HepG2 (cell line): ENCODE results near the gene LCAT. TPM values are rescaled to one million over a fixed set of nuclear protein-coding genes. Genes with fewer than 3 reads are reported as not detected.

Experiments used
- ARNT ChIP-seq: fragments of 450-650 bp; IDR thresholded peaks from 2 replicates; pipeline ENCODE4 v1.6.1; 2017
- ETV6 ChIP-seq: sonication (generic); formaldehyde crosslinking; conservative IDR thresholded peaks from 2 replicates; pipeline ENCODE4 v1.4.0; 2020; ENCODE audit warnings: missing genetic modification reagents
- GATAD1 ChIP-seq: IDR thresholded peaks from 2 replicates; pipeline ENCODE4 v1.6.1; 2016; ENCODE audit warnings: missing genetic modification reagents, missing compliant biosample characterization
- GTF3A ChIP-seq: sonication (generic); formaldehyde crosslinking; conservative IDR thresholded peaks from 2 replicates; pipeline ENCODE4 v1.4.0; 2020; ENCODE audit warnings: mild to moderate bottlenecking, missing genetic modification reagents
- KLF6 ChIP-seq: IDR thresholded peaks from 2 replicates; pipeline ENCODE4 v1.8.0; 2016; ENCODE audit warnings: missing biosample characterization, missing genetic modification reagents
- MAZ ChIP-seq, 2 experiments: sonication (generic) in 1 of 2; formaldehyde crosslinking in 1 of 2; IDR thresholded peaks; 2 replicates each; pipeline versions ENCODE4 v1.5.0 to v1.6.1; 2012 to 2020; ENCODE audit warnings: low read depth in 2 of 2, mild to moderate bottlenecking in 2 of 2, borderline replicate concordance in 1 of 2, improper control_type of control experiment in 1 of 2, low read length in 1 of 2, missing genetic modification reagents in 1 of 2, moderate library complexity in 1 of 2
- NFE2L1 ChIP-seq: sonication (generic); formaldehyde crosslinking; IDR thresholded peaks from 2 replicates; pipeline ENCODE4 v1.4.0; 2020; ENCODE audit warnings: missing genetic modification reagents, mild to moderate bottlenecking, borderline replicate concordance
- PAX8 ChIP-seq: sonication (generic); formaldehyde crosslinking; IDR thresholded peaks from 2 replicates; pipeline ENCODE4 v1.8.0; 2022; ENCODE audit warnings: mild to moderate bottlenecking, missing genetic modification reagents, borderline replicate concordance
- RBM22 ChIP-seq: fragments of 200-400 bp; formaldehyde crosslinking; optimal IDR thresholded peaks from 2 replicates; pipeline ENCODE3; 2017; ENCODE audit warnings: mild to moderate bottlenecking, low read length, moderate library complexity
- U2AF2 ChIP-seq: fragments of 200-400 bp; formaldehyde crosslinking; IDR thresholded peaks from 2 replicates; pipeline ENCODE4 v1.6.1; 2017; ENCODE audit warnings: low read depth, mild to moderate bottlenecking, low read length
- YY1 ChIP-seq: IDR thresholded peaks from 2 replicates; pipeline ENCODE4 v1.6.1; 2011; ENCODE audit warnings: low read length, low read depth, moderate library complexity, mild to moderate bottlenecking; ENCODE audit not compliant: insufficient read depth, insufficient replicate concordance
- ZMAT3 ChIP-seq: sonication (generic); formaldehyde crosslinking; conservative IDR thresholded peaks from 2 replicates; pipeline ENCODE4 v1.7.0; 2021; ENCODE audit warnings: missing genetic modification reagents
- ZNF501 ChIP-seq: sonication (generic); formaldehyde crosslinking; IDR thresholded peaks from 2 replicates; pipeline ENCODE4 v1.5.1; 2020; ENCODE audit warnings: mild to moderate bottlenecking, moderate library complexity, missing genetic modification reagents
- ZNF570 ChIP-seq: sonication (generic); formaldehyde crosslinking; IDR thresholded peaks from 2 replicates; pipeline ENCODE4 v1.4.0; 2020; ENCODE audit warnings: mild to moderate bottlenecking, missing genetic modification reagents, borderline replicate concordance
- polyA plus RNA-seq, 8 experiments: library from polyadenylated mRNA; depleted of rRNA in 3 of 8; stranded (reverse) in 7 of 8; unstranded in 1 of 8; fragments of >200 nt; fragmentation: Illumina TruSeq in 4 of 8; extraction: Trizol in 4 of 8; gene quantifications; 2 replicates each; pipeline versions ENCODE4 v1.2.1 to v1.2.3, GENCODE V29; 2011 to 2016; ENCODE audit warnings: low read depth in 4 of 8, missing spikeins in 1 of 8, mixed read lengths in 1 of 8; ENCODE audit not compliant: insufficient read depth in 1 of 8
- total RNA-seq, 5 experiments: library from RNA; depleted of rRNA; stranded (reverse); fragments of >200 nt; fragmentation: Illumina TruSeq; extraction: Trizol; gene quantifications; 2 replicates each; pipeline ENCODE4 v1.2.3, GENCODE V29; 2016; ENCODE audit warnings: low read depth in 1 of 5
- TF ChIP-seq, protein P1 (sequence below): sonication (generic); formaldehyde crosslinking; IDR thresholded peaks from 2 replicates; pipeline ENCODE4 v1.9.0; 2022; ENCODE audit warnings: missing genetic modification reagents, mild to moderate bottlenecking, borderline replicate concordance
- TF ChIP-seq, protein P2 (sequence below): sonication (generic); formaldehyde crosslinking; IDR thresholded peaks from 2 replicates; pipeline ENCODE4 v1.4.0; 2020; ENCODE audit warnings: mild to moderate bottlenecking, missing genetic modification reagents
- TF ChIP-seq, protein P3 (sequence below): sonication (generic); formaldehyde crosslinking; IDR thresholded peaks from 2 replicates; pipeline ENCODE4 v1.4.0; 2020; ENCODE audit warnings: missing genetic modification reagents

Gene LCAT
- total and polyA plus RNA-seq, 2 of the 13 experiments (the other 11 are each of a cell fraction or from before 2014, with no cell fraction given), result 36.1 to 38.9 TPM

- TF ChIP-seq MAZ (IDR thresholded peaks at IDR 0.05; ENCODE audit: borderline replicate concordance, low read depth, low read length) (no peak), MAZ (CRISPR knock-in tag; IDR thresholded peaks at IDR 0.05; ENCODE audit: low read depth) (peak; percentile 73; the same call in 1 of the 2 replicates), RBM22 (no peak), GTF3A (CRISPR knock-in tag) (0 out of 2 replicates have a peak, but pooled peaks have one; percentile 25), ZNF570 (CRISPR knock-in tag) (0 out of 2 replicates have a peak, but pooled peaks have one; percentile 13), KLF6 (CRISPR knock-in tag) (0 out of 2 replicates have a peak, but pooled peaks have one; percentile 25), ZMAT3 (CRISPR knock-in tag) (peak; percentile 54), PAX8 (CRISPR knock-in tag) (0 out of 2 replicates have a peak, but pooled peaks have one; percentile 21), ARNT (no peak), YY1 (no peak), NFE2L1 (CRISPR knock-in tag) (no peak), U2AF2 (no peak), GATAD1 (CRISPR knock-in tag) (no peak), ZNF501 (CRISPR knock-in tag) (0 out of 2 replicates have a peak, but pooled peaks have one; percentile 8), ETV6 (no peak)
- TF ChIP-seq, protein P1, sequence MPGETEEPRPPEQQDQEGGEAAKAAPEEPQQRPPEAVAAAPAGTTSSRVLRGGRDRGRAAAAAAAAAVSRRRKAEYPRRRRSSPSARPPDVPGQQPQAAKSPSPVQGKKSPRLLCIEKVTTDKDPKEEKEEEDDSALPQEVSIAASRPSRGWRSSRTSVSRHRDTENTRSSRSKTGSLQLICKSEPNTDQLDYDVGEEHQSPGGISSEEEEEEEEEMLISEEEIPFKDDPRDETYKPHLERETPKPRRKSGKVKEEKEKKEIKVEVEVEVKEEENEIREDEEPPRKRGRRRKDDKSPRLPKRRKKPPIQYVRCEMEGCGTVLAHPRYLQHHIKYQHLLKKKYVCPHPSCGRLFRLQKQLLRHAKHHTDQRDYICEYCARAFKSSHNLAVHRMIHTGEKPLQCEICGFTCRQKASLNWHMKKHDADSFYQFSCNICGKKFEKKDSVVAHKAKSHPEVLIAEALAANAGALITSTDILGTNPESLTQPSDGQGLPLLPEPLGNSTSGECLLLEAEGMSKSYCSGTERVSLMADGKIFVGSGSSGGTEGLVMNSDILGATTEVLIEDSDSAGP (CRISPR knock-in tag), result 0 out of 2 replicates have a peak, but pooled peaks have one; percentile 10
- TF ChIP-seq, protein P2, sequence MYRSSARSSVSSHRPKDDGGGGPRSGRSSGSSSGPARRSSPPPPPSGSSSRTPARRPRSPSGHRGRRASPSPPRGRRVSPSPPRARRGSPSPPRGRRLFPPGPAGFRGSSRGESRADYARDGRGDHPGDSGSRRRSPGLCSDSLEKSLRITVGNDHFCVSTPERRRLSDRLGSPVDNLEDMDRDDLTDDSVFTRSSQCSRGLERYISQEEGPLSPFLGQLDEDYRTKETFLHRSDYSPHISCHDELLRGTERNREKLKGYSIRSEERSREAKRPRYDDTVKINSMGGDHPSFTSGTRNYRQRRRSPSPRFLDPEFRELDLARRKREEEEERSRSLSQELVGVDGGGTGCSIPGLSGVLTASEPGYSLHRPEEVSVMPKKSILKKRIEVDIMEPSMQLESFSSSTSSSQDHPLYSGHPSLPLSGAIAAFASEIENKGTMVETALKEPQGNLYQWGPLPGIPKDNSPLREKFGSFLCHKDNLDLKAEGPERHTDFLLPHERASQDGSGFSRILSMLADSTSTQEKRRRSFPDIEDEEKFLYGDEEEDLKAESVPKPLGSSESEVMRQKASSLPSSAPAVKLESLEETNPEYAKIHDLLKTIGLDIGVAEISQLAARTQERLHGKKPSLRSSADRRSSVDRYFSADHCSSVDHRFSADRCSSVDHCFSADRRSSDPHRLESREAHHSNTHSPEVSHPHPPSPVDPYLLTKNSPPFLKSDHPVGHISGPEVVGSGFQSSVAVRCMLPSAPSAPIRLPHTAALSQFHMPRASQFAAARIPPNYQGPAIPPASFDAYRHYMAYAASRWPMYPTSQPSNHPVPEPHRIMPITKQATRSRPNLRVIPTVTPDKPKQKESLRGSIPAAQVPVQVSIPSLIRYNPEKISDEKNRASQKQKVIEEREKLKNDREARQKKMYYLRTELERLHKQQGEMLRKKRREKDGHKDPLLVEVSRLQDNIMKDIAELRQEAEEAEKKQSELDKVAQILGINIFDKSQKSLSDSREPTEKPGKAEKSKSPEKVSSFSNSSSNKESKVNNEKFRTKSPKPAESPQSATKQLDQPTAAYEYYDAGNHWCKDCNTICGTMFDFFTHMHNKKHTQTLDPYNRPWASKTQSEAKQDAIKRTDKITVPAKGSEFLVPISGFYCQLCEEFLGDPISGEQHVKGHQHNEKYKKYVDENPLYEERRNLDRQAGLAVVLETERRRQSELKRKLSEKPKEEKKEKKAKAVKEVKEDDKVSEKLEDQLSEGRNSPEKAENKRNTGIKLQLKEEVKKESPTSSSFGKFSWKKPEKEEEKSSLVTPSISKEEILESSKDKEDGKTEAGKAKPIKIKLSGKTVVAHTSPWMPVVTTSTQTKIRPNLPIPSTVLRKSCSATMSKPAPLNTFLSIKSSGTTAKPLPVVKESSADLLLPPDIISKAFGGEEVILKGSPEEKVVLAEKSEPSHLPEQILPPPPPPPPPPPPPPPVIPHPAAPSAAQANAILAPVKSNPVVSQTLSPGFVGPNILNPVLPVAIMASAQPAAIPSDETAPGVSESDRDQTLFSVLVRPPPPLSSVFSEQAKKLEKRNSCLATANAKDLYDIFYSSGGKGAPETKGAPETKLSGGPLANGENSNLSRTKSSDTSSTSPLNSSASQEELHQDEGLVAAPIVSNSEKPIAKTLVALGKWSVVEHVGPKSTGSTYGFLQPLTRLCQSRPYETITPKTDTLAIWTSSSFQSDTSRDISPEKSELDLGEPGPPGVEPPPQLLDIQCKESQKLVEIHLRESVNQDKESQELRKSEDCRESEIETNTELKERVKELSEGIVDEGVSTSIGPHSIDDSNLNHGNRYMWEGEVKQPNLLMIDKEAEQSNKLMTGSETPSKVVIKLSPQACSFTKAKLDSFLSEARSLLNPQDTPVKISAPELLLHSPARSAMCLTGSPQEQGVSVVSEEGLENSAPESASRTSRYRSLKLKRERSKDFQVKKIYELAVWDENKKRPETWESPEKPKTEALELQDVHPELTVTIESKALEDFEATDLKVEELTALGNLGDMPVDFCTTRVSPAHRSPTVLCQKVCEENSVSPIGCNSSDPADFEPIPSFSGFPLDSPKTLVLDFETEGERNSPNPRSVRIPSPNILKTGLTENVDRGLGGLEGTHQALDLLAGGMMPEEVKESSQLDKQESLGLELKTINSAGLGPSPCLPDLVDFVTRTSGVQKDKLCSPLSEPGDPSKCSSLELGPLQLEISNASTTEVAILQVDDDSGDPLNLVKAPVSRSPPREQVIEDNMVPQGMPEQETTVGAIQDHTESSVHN (CRISPR knock-in tag), result 0 out of 2 replicates have a peak, but pooled peaks have one; percentile 32
- TF ChIP-seq, protein P3, sequence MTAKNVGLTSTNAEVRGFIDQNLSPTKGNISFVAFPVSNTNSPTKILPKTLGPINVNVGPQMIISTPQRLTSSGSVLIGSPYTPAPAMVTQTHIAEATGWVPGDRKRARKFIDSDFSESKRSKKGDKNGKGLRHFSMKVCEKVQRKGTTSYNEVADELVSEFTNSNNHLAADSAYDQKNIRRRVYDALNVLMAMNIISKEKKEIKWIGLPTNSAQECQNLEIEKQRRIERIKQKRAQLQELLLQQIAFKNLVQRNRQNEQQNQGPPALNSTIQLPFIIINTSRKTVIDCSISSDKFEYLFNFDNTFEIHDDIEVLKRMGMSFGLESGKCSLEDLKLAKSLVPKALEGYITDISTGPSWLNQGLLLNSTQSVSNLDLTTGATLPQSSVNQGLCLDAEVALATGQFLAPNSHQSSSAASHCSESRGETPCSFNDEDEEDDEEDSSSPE (CRISPR knock-in tag), result 0 out of 2 replicates have a peak, but pooled peaks have one; percentile 15
Measured at GRCh38 chr16:67965668-67966548, 22.0 kb upstream of the LCAT start (continued).
